ENCODE results near the gene USP13. TPM values are rescaled to one million over a fixed set of nuclear protein-coding genes. Genes with fewer than 3 reads are reported as not detected.
"Not testable (repeated sequence)": the region's sequence is repeated elsewhere in the genome, so short reads cannot be mapped to it uniquely, and the experiment has no call there.

Gene USP13
- total and polyA plus RNA-seq, 2 donors (not counting 3 experiments of a cell fraction or from before 2014, with no cell fraction given), result 5.8 to 24.0 TPM

GRCh38 chr3:179642871-179643270 lies 10.0 kb upstream of the USP13 start:
- no peak overlapping the region for H3K27ac ChIP-seq (ENCODE audit: insufficient read depth, low read depth, low read length)
- no peaks in the 10 kb centered on the region for H3K36me3 ChIP-seq (ENCODE audit: control insufficient read depth in 2 of 2, extremely low read depth in 1 of 2, insufficient read depth in 2 of 2, low read length in 2 of 2)
- dilution Hi-C loops (cut with MboI; ENCODE audit: extremely low pct_ligation_motif_present, low sequenced_read_pairs) (no loop called here), intact Hi-C loops (cut with micrococcal nuclease) (no loop called here)
- no peaks in the 10 kb centered on the region for H4K20me1 ChIP-seq (replicated peaks; ENCODE audit: control insufficient read depth, extremely low read depth, insufficient read depth, low read length)
- DNase-seq (ENCODE audit: low read depth, low spot score) (no peak), FAIRE-seq (no peak)
- TF ChIP-seq FOS (IDR thresholded peaks at IDR 0.05; ENCODE audit: borderline replicate concordance, insufficient read depth, low read length), result no peak
- no peak for TF ChIP-seq CTCF (IDR thresholded peaks at IDR 0.05; ENCODE audit: extremely low read depth in 1 of 2, insufficient read depth in 1 of 2, low read depth in 1 of 2, low read length in 2 of 2)
- TF ChIP-seq GATA2 (IDR thresholded peaks at IDR 0.05; ENCODE audit: insufficient read depth, insufficient read length, low read depth, low read length), result no peak
- TF ChIP-seq JUN (IDR thresholded peaks at IDR 0.05; ENCODE audit: borderline replicate concordance, insufficient read depth, insufficient read length, low read depth), result no peak
- no peak for TF ChIP-seq POLR2A (IDR thresholded peaks at IDR 0.05; ENCODE audit: low read depth, low read length)
- TF ChIP-seq MYC (IDR thresholded peaks at IDR 0.05; ENCODE audit: low read depth, low read length), result no peak
- no peak for TF ChIP-seq POLR2AphosphoS5 (IDR thresholded peaks at IDR 0.05; ENCODE audit: insufficient read depth, low read depth, low read length)
- TF ChIP-seq, protein P1, sequence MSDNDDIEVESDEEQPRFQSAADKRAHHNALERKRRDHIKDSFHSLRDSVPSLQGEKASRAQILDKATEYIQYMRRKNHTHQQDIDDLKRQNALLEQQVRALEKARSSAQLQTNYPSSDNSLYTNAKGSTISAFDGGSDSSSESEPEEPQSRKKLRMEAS (IDR thresholded peaks at IDR 0.05; ENCODE audit: insufficient read depth, insufficient read length), result no peak
- TF ChIP-seq EZH2 (IDR thresholded peaks at IDR 0.05; ENCODE audit: borderline replicate concordance, low read depth, low read length, severe bottlenecking), result no peak
- H3K9me1 ChIP-seq (replicated peaks; ENCODE audit: control insufficient read depth, extremely low read depth, insufficient read depth, low read length), result no peaks in the 10 kb centered on the region
- no peak overlapping the region for H2AFZ ChIP-seq (ENCODE audit: low read depth, low read length)
- POLR2A ChIA-PET, result no interaction called here
- H3K4me3 ChIP-seq (replicated peaks in 1 of 3; ENCODE audit: insufficient read depth in 1 of 3, low read depth in 1 of 3, low read length in 3 of 3), result no peak overlapping the region
- H3K9ac ChIP-seq (replicated peaks; ENCODE audit: extremely low read depth, insufficient read depth, low read length), result no peak overlapping the region
- no peaks in the 10 kb centered on the region for H3K79me2 ChIP-seq (ENCODE audit: control insufficient read depth, insufficient read depth, low read length)
- no peaks in the 10 kb centered on the region for H3K27me3 ChIP-seq (ENCODE audit: control insufficient read depth in 2 of 2, insufficient read depth in 2 of 2, low read length in 2 of 2)
- no peaks in the 10 kb centered on the region for H3K4me1 ChIP-seq (ENCODE audit: control insufficient read depth, extremely low read depth, insufficient read depth, low read length)
- CTCF ChIA-PET, result no interaction called here
- no peaks in the 10 kb centered on the region for H3K9me3 ChIP-seq (replicated peaks; ENCODE audit: control insufficient read depth, insufficient read depth, low read length)
- no TSS peak for BruUV-seq (replicated peaks)
- H3K4me2 ChIP-seq (ENCODE audit: insufficient read depth, low read length), result no peak overlapping the region

- intact Hi-C loops (cut with micrococcal nuclease); BruUV-seq (replicated peaks); H4K20me1 ChIP-seq (replicated peaks; ENCODE audit: control insufficient read depth, extremely low read depth, insufficient read depth, low read length); H3K4me1 ChIP-seq (ENCODE audit: control insufficient read depth, extremely low read depth, insufficient read depth, low read length); H3K4me2 ChIP-seq (ENCODE audit: insufficient read depth, low read length); H3K9ac ChIP-seq (replicated peaks; ENCODE audit: extremely low read depth, insufficient read depth, low read length); H3K9me1 ChIP-seq (replicated peaks; ENCODE audit: control insufficient read depth, extremely low read depth, insufficient read depth, low read length); CTCF ChIA-PET; dilution Hi-C loops (cut with MboI; ENCODE audit: extremely low pct_ligation_motif_present, low sequenced_read_pairs); H3K4me3 ChIP-seq (replicated peaks in 1 of 3; ENCODE audit: insufficient read depth in 1 of 3, low read depth in 1 of 3, low read length in 3 of 3); H3K36me3 ChIP-seq (ENCODE audit: control insufficient read depth in 2 of 2, extremely low read depth in 1 of 2, insufficient read depth in 2 of 2, low read length in 2 of 2); H2AFZ ChIP-seq (ENCODE audit: low read depth, low read length); H3K27ac ChIP-seq (ENCODE audit: insufficient read depth, low read depth, low read length); H3K9me3 ChIP-seq (replicated peaks; ENCODE audit: control insufficient read depth, insufficient read depth, low read length); H3K79me2 ChIP-seq (ENCODE audit: control insufficient read depth, insufficient read depth, low read length); H3K27me3 ChIP-seq (ENCODE audit: control insufficient read depth in 2 of 2, insufficient read depth in 2 of 2, low read length in 2 of 2); POLR2A ChIA-PET; FAIRE-seq; DNase-seq (ENCODE audit: low read depth, low spot score): not testable (repeated sequence)
Measured at GRCh38 chr3:179643837-179644236, 9.0 kb upstream of the USP13 start.

All from endothelial cell of umbilical vein (primary cell).